HG03097 (cell line): ENCODE data around the gene EVC2.

Experiments used
- ATAC-seq: cut with Tn5 transposase; IDR thresholded peaks from one replicate; pipeline ENCODE4 v1.9.1; 2021; ENCODE audit not compliant: unreplicated experiment, low FRiP score

EVC2 gene

DNA sequence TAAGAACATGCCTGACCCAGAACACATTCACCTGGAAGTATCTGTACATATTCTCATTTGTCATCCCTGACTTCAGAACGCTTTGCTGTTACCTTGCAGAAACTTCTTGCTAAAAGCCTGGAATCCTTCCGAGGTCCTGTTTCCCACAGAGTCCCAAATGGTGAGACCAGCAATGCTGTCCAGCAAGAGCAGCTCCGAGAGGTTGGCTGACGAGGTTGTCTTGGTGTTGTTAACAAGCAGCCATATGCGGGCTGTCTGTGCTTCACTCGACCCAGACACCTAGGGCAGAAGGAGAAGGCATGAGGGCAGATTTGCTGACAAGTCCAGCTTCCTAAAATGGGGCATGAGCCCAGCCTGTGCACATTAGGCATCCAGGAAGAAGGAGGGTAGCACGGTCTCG lies 19.3 kb downstream of the EVC2 start:
- ATAC-seq = no peak

DNA sequence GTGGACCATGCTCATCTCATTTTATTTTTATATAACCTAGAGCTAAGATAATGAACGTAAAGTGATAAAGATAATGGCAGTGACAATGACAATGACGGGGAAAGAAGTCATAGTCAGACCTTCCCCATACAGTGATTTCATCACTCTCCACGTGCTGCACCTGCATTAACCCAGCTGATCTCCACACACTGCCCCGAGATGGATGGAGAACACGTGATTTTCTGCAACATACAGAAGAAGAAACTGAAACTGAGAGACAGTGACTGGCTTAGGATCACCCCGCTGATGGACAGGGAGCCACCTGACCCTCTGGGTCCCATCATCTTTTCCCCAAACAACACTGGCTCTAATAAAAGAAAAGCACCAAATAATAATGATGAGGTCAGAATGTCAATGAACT lies 22.0 kb downstream of the EVC2 start:
- ATAC-seq = no peak

DNA sequence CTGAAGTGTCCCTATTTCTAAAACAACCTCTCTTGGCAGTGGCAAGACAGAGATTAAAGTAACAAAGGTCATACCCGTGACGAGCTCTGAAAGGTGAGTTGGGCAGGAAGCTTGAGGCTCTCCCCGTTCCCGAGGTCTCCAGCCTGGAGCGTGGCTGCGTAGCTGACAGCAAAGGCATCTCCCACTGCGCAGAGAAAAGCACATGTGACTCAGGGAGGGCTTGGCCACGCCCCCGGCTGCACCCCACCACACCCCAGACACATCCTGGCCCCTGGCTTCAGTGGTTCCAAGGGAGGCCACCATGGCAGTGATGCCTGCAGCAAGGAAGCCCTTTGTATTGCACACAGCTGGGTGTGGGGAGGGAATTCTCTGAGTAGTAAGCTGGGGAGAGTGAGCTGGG lies 23.1 kb downstream of the EVC2 start:
- no peak for ATAC-seq

DNA sequence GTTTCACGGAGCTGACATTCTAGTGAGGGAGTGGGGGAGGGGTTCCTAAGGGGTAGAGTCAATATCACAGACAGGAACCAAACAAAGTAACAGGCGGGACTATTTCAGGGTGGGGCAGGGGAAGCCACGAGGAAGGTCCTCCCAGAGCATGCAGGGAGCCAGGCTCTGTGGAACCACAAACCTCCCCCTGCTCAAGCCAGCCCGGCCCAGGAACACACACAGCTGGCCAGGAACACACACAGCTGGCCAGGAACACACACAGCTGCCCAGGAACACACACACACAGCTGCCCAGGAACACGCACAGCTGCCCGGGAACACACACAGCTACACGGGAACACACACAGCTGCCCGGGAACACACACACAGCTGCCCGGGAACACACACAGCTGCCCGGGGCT lies 24.8 kb downstream of the EVC2 start:
- no peak for ATAC-seq

DNA sequence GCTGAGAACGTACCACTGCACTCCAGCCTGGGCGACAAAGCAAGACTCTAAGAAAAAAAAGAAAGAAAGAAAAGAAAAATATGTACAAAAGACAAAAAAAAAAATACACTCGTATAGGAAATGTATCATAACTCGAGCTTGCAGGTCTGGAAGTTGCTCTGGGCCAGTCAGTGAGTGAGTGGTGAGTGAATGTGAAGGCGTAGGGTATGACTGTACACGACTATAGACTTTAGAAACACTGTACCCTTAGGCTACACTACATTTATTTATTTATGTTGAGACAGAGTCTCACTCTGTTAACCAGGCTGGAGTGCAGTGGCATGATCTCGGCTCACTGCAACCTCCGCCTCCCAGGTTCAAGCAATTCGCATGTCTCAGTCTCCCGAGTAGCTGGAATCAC lies 29.4 kb downstream of the EVC2 start:
- no peak for ATAC-seq

DNA sequence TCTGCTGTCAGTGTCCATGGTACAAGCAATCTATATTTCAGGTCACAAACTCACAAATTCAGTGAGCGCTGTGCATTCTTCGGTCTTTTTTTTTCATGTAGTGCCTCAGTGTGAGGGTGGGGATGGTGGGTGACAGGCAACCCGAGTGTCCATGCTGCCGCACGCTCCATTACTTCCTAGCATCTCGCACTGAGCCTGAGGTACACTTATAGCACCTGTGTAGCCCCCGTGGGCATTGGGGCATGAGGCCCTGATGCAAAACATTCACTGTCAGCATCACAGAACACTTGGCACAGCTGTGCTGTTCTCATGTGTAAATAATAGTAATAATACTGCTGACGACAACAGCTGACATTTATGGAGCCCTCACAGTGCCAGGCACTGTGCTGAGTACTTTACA lies 31.6 kb downstream of the EVC2 start:
- ATAC-seq = no peak

DNA sequence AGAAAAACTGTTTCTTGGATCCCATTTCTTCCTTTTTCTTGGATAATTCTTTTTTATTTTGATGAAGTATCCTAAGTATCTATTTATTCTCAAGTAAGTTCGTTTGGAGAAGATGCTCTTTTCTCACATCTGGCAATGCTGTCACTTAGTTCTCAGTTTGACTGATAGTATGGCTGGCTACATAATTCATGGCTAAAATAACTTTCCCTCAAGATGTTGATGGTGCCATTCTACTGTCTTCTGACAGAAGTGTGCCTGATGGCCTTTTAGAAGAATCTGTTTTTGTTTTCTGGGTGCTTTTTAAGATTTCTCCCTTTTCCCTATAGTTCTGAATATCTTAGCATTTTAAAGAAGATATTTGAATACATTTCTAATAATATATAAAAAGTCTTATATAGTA lies 41.6 kb downstream of the EVC2 start:
- no peak for ATAC-seq

DNA sequence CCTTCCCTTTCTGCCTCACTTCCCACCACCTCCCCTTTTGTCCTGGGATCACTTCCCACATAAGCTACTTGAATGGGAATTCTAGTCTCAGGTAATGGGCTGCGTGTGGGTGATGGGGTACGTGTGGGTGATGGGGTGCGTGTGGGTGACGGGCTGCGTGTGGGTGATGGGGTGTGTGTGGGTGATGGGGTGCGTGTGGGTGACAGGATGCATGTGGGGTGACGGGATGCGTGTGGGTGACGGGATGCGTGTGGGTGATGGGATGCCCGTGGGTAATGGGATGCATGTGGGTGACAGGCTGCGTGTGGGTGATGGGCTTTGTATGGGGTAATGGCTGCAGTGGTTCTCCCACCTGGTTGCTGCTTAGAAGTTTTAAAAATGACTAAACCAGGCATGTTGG lies 43.6 kb downstream of the EVC2 start:
- ATAC-seq = no peak

DNA sequence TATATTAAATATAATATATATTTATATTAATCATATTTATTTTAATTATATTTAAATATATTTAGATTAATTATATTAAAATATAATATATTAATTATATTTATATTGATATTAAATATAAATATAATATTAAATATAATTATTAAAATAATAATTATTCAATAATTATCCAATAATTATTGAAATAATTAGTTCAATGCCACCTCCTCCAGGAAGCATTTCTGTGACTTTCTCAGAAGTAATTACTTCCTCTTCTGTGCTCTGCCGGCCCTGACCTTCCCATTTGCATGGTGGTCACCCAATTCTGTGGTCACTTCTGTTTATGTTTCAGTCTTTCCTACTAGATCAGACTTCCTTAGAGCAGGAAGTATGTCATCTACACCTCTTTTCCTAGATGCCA lies 45.8 kb downstream of the EVC2 start:
- ATAC-seq = no peak

DNA sequence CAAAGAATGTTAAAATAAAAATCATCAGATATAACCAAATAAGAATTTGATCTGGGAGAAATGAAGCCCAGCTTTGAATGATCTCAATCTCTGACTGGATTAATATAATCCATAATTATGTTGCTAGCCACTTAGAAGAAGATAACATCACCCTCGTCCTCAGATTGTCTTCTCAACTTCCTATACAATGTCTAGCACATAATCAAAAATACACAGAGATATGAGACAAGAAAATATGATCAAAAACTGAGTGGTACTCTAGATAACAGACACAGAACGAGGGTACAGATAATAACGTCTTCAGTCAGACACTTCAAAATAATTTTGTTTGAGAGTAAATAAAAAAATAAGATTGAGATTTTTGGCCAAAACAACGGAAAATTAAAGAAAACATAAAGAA lies 47.1 kb downstream of the EVC2 start:
- no peak for ATAC-seq

DNA sequence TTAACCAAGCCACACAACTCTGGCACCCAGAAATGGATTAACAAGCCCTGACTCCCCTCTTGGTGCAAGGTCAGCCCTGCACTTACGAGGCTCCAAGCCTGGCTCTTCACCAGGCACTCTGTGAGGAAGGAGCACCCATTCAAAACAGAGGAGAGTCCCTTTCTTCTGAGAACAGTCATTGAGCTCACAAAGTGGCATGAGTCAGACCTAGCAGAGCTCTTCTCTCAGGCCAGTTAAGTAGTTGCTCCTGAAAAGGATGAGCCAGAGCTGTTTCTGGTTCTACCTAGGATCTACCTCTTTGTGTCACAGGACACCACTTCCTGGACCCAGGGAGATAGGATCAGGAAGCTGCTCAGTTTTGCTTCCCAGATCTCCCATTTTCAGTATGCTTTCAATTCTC lies 48.2 kb downstream of the EVC2 start:
- no peak for ATAC-seq

DNA sequence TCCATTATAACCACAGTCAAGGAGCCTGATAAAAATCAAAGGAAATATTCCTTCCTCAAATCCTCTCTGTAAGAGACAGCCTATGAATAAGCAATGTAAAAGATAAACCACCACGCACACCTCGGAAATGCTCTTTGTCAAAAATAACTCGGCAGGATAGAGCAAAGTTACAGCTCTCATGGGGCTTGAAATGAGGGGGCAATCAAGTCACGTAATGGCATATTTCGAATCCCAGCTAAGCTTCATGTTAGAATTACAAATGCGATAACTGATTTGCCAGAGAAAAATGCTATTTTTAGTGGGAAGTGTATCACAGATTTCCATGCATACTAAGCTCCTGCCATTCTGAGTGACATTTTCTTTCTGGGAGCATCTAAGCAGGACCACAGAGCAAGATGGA lies 49.4 kb downstream of the EVC2 start:
- no peak for ATAC-seq

DNA sequence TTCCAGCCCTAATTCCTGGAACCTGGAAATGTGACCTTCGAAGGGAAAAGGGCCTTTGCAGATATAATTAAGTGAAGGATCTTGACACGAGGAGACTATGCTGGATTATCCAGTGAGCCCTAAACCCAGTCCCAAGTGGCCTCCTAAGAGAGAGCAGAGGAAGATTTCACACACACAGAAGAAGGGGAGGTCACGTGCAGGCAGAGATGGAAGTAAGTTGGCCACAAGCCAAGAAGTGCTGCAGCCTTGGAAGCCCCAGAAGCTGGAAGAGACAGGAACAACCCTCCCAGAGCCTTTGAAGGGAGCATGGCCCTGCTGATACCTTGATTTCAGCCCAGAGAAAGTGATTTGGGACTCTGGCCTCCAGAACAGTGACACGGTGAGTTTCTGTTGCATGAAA lies 51.9 kb downstream of the EVC2 start:
- ATAC-seq = no peak

DNA sequence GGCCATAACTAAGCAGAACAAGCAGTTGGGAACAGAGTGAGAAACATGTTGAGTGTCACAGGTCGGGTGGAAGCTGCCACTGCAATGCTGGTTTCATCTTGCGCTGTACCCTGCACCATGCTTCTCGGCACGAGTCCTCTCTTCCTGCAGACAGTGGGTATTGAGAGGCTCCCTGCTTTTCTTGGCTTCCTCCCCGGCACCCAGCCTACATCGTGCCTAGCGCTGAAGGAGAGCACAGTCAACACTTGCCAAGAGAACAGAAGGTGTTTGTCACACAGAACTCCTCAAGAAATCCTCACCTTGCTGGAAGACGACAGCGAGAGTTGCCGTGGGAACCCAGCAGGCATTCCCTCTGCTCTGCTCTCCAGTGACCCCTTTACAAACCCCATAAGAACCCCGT lies 53.6 kb downstream of the EVC2 start:
- no peak for ATAC-seq

DNA sequence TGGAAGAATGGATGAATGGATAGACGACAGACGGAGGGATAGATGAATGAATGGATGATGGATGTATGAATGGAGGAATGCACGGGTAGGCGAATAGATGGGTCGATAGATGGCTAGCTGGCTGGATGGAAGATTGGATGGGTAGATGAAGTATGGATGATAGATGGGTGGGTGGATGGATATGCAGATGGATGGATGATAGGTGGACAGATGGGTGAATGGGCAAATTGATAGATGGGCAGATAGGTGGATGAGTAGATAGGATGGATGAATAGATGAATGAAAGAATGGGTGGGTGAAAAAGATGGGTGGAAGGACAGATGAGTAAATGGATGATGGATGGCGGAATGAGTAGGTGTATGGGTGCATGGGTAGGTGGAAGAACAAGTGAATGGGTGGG lies 57.3 kb downstream of the EVC2 start:
- no peak for ATAC-seq

DNA sequence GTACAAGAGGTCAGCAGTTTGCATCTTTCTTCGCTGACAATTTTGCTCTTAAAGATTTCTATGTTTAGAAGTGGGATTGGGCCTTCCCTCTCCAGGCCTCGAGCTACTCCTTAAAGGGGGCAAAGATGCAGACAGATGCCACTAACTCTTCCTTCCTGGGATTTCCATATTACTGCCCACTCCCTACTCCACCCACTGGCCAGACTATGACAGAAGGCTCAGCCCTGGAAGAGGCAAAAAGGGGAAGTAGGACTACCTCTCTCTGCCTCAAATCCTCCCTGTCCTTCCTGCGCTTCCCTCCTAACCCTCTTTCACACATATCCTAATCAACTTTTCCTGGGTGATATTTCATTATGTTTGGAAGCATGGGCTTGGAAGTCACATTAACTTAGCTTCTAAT lies 58.3 kb downstream of the EVC2 start:
- no peak for ATAC-seq

DNA sequence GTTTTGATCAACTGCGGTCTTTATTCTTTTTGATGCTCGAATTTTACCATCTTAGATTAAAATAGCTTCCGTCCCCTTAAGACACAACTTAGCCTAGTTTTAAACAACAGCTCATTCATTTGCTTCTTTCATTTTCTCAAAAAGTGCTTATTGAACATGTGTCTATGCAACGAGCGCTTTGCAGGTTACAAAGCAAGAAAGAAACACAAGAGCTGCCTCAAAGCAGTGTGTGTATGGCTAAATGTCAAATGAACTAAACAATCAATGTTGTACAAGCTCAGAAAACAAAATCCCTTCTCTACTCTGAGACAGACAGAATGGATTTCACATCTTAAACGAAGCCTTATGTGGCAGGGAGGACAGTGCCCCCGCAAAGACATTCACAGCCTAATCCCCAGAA lies 61.0 kb downstream of the EVC2 start:
- no peak for ATAC-seq

DNA sequence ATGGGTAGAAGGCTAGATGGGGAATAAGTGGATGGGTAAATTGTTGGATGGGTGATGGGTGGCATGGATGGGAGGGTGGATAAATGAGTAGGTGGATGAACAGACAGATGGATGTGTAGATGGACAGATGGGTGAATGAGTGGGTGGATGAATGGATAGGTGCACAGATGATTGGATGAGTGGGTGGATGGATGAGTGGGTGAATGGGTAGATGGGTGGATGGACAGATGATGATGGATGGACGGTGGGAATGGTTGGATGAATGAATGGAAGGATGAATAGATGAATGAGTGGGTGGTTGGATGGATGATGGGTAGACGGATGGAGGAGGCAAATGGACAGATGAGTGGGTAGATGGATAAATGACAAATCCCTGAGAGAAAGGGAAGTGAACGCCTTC lies 68.3 kb downstream of the EVC2 start:
- ATAC-seq = no peak

DNA sequence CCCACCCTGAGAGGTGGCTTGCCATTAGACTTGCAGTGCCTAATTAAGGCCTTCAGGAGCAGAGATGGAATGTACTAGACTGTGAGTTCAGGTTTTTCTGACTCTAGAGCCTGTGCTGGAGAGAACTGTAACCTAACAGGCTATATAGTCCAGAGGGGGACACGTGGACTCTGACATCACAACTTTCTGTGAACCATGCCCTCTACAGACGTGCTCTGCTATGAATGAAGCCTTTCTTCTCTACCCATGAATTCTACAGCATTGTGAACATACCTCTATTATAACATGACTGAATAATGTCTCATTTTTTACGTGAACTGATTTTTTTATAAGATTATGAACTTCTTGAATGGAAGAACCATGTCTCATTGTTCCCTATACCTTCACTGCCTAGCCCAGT lies 68.8 kb downstream of the EVC2 start:
- ATAC-seq = no peak

DNA sequence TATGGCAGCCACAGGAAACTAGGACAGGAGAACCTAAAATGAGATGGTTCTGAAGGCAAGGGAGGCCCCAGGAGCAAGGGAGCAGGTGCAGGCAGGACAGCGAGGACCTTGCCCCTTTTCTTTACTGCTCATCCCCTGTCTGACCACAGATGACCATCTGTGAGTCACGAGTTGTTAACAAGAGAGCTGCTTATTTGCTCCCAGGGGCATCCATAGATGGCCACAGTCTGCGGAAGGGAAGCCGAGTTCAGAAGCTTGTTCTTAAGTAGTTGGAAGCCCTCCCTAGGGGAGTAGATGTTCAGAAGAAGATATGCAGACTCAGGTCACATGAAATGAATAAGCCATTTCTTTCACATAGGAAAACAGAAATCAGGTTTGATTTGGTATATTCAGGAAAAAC lies 69.4 kb downstream of the EVC2 start:
- ATAC-seq = no peak

DNA sequence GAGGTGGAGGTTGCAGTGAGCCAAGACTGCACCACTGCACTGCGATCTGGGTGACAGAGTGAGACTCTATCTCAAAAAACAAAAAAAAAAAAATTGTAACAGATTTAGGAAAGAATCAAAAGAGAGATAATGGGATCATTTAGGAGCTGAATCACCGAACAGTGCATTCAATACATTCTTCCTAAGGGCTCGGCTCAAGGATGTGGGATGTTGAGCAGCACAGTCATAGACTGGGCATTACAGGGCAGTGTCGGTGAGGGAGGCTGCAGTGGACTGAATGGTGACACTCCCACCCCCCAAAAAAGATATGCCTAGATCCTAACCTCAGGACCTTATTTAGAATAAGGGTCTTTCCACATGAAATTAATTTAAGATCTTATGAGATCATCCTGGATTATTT lies 70.0 kb downstream of the EVC2 start:
- ATAC-seq = no peak

DNA sequence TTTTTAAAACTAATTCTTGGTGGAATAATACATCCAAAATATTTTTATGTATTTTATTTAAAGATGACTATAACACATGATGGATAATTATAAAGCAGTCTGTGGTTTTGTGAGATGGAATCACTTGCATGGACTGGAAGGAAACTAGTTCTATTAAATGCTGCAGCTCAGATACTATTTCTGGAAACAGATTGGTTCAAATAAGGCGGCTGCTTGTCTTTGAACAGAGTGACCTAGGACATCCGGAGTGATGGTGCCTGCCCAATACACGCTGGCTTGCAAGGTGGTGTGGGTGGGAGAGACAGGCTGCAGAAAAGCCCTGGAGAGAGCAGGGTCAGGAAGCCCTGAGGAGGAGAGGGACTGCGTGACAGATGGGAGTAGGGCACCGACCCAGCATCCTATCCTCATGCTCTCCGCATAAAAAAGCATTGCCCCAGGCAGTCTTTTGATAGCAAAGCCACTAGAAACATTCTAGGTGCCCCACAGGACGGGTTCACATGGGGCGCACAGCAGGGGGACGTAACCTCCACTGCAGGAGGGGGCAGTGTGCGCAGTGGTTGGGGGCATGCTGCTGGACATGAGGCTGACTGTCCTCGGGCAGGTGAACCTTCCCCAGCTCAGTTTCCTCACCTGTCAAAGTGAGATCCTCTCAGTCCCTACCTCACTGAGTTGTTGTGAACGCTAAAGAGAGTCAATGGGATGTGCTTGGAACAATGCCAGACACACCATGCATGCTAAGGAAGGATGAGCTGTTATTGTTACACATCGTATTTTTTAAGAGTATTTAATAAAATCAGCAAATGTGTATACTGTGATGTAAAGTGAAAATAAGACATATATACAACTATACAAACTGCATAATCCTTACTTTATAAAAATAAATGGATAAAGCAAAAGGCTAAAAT lies 71.3 kb downstream of the EVC2 start:
- ATAC-seq = no peak

DNA sequence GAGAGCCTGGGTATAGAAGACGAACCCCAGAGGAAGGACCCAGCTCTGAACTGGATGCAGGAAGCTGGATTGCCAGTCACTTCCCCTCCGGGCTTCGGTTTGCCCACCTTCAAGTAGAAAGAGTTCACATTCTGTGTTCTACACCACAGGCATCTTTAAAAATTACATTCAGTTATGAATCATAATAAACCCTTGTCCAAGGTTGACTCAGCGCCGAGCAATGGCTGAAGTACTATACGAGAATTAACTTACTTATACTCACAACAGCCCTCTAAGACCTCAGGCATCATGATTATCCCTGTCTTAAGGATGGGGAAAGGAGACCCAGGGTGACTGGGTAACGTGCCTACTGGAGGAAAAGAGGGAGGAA lies 72.5 kb downstream of the EVC2 start:
- no peak for ATAC-seq
